Measurements from ENCODE around the gene KRTAP3-1. TPM values are rescaled to one million over a fixed set of nuclear protein-coding genes. Genes with fewer than 3 reads are reported as not detected.

The KRTAP3-1 gene
- polyA plus RNA-seq, 1 experiment: not detected

GRCh38 chr17:40992666-40993065 is 16.3 kb downstream of the KRTAP3-1 start:
- H3K4me3 ChIP-seq (ENCODE audit: low read depth, low read length): no peak overlapping the region
- POLR2A ChIA-PET: no interaction called here
- H3K27me3 ChIP-seq (ENCODE audit: control insufficient read depth, insufficient read depth, low read length): no peaks in the 10 kb centered on the region
- H3K36me3 ChIP-seq (ENCODE audit: control insufficient read depth, insufficient read depth, low read length): no peaks in the 10 kb centered on the region
- TF ChIP-seq CTCF (IDR thresholded peaks at IDR 0.05; ENCODE audit: insufficient read depth, low read depth, low read length): no peak
- no peak for DNase-seq (ENCODE audit: low read depth)
- CTCF ChIA-PET: no interaction called here

- Histone ChIP-seq H3K27me3 (ENCODE audit: control insufficient read depth, insufficient read depth, low read length) (no peaks in the 10 kb centered on the region), H3K36me3 (ENCODE audit: control insufficient read depth, insufficient read depth, low read length) (no peaks in the 10 kb centered on the region), H3K4me3 (ENCODE audit: low read depth, low read length) (no peak overlapping the region)
- TF ChIP-seq CTCF (IDR thresholded peaks at IDR 0.05; ENCODE audit: insufficient read depth, low read depth, low read length): no peak
- no peak for DNase-seq (ENCODE audit: low read depth)
- ChIA-PET POLR2A (no interaction called here), CTCF (interaction anchor here (0.9 kb wide), 1 partner anchor 13 kb away, joined by 3 read pairs; no protein-coding TSS in a partner anchor)
Measured at GRCh38 chr17:40986920-40987319, 22.0 kb downstream of the KRTAP3-1 start.

- DNase-seq (ENCODE audit: low read depth): no peak
- Histone ChIP-seq H3K36me3 (ENCODE audit: control insufficient read depth, insufficient read depth, low read length) (no peaks in the 10 kb centered on the region), H3K27me3 (ENCODE audit: control insufficient read depth, insufficient read depth, low read length) (no peaks in the 10 kb centered on the region), H3K4me3 (ENCODE audit: low read depth, low read length) (no peak within 1 kb of the TSS)
- TF ChIP-seq CTCF (IDR thresholded peaks at IDR 0.05; ENCODE audit: insufficient read depth, low read depth, low read length): no peak
- ChIA-PET POLR2A (no interaction called here), CTCF (no interaction called here)
Measured at GRCh38 chr17:40984226-40984625, 24.7 kb downstream of the KRTAP3-1 start, which contains the start of gene KRT40. Gene KRT40 (minus strand): TSS chr17:40984326. CDS start chr17:40984273, 53 bp downstream.

GRCh38 chr17:40981115-40981514 is 27.8 kb downstream of the KRTAP3-1 start:
- Histone ChIP-seq H3K4me3 (ENCODE audit: low read depth, low read length) (no peak overlapping the region), H3K27me3 (ENCODE audit: control insufficient read depth, insufficient read depth, low read length) (no peaks in the 10 kb centered on the region), H3K36me3 (ENCODE audit: control insufficient read depth, insufficient read depth, low read length) (no peaks in the 10 kb centered on the region)
- POLR2A ChIA-PET: no interaction called here
- no peak for TF ChIP-seq CTCF (IDR thresholded peaks at IDR 0.05; ENCODE audit: insufficient read depth, low read depth, low read length)
- CTCF ChIA-PET: interaction anchor here (1.7 to 1.8 kb wide), 2 partner anchors 10 to 14 kb away, joined by 4 to 11 read pairs; no protein-coding TSS in a partner anchor
- DNase-seq (ENCODE audit: low read depth): no peak

- POLR2A ChIA-PET: interaction anchor here (0.6 kb wide), 1 partner anchor 79 kb away, joined by 5 read pairs; no protein-coding TSS in a partner anchor
- DNase-seq (ENCODE audit: low read depth): no peak
- Histone ChIP-seq H3K36me3 (ENCODE audit: control insufficient read depth, insufficient read depth, low read length) (no peaks in the 10 kb centered on the region), H3K27me3 (ENCODE audit: control insufficient read depth, insufficient read depth, low read length) (no peaks in the 10 kb centered on the region), H3K4me3 (ENCODE audit: low read depth, low read length) (no peak overlapping the region)
- CTCF ChIA-PET: interaction anchor here (1.7 to 1.8 kb wide), 2 partner anchors 9 to 13 kb away, joined by 4 to 11 read pairs; no protein-coding TSS in a partner anchor
- no peak for TF ChIP-seq CTCF (IDR thresholded peaks at IDR 0.05; ENCODE audit: insufficient read depth, low read depth, low read length)
Measured at GRCh38 chr17:40980596-40980995, 28.3 kb downstream of the KRTAP3-1 start.
